Measurements from ENCODE around the gene YDJC.
"Not testable (repeated sequence)": the region's sequence is repeated elsewhere in the genome, so short reads cannot be mapped to it uniquely, and the experiment has no call there.

Gene YDJC

DNA sequence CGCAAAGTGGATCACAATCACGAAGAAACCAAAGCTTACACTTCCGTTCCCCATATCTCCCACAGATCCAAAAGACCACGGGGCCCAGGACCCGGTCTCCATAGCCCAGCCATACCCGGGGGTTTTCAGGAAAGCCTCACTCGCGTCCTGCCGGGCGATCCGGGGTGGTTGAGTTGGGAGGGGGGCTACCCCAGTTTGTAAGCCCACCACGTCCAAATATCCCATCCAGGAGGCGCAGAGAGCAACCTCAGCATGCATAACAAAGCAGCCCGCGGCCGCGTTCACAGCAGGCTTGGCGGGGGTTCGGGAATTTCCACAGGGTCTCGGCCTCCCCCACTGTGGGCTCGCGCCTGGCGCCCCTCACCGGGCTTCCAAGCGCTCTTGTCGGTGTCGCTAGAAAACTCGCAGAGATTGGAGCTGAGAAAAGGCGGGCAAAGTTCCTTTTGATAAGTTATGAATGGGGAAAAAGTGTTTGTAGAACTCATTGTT, 21.7 kb upstream of the YDJC start:
- DNase-seq (ENCODE audit: low spot score) = no peak

DNA sequence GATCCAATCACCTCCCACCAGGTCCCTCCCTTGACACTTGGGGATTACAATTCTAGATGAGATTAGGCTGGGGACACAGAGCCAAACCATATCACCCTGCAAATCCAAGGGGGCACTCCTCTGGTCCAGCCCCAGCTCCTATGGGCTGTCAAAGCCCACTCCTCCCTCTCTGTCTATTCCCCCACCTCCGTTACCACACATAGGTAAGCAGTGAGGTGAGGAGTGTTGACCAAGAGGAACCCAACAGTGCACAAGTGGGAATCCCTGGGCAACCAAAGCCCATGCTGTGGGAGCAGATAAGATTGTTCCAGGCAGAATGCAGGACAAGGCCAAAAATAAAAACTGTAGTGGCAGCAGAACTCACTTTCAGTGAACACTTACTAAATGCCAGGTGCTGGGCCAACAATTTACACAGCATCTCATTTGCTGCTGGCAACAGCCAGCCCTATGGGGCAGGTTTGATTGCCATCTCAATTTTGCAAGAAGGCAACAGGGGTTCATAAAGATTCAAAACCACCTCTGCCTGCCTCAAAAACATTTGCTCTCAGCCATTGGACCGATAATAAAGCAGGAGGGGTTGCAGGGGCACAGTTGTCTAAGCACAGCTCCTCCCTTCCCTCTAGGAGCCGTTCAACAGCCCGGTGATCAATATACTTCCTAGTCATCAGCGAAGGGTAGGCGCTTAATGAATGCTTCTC, 21.1 kb upstream of the YDJC start:
- no peak for DNase-seq (ENCODE audit: low spot score)

DNA sequence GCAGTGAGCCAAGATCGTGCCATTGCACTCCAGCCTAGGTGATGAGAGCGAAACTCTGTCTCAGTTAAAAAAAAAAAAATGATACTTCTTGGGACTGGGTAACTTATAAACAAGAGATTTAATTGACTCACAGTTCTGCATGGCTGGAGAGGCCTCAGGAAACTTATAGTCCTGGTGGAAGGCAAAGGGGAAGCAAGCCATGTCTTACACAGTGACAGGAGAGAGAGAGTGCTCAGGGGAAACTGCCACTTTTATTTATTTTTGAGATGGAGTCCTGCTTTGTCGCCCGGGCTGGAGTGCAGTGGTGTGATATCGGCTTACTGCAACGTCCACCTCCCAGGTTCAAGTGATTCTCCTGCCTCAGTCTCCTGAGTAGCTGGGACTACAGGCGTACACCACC, 20.5 kb upstream of the YDJC start:
- no peak for DNase-seq (ENCODE audit: low spot score)

DNA sequence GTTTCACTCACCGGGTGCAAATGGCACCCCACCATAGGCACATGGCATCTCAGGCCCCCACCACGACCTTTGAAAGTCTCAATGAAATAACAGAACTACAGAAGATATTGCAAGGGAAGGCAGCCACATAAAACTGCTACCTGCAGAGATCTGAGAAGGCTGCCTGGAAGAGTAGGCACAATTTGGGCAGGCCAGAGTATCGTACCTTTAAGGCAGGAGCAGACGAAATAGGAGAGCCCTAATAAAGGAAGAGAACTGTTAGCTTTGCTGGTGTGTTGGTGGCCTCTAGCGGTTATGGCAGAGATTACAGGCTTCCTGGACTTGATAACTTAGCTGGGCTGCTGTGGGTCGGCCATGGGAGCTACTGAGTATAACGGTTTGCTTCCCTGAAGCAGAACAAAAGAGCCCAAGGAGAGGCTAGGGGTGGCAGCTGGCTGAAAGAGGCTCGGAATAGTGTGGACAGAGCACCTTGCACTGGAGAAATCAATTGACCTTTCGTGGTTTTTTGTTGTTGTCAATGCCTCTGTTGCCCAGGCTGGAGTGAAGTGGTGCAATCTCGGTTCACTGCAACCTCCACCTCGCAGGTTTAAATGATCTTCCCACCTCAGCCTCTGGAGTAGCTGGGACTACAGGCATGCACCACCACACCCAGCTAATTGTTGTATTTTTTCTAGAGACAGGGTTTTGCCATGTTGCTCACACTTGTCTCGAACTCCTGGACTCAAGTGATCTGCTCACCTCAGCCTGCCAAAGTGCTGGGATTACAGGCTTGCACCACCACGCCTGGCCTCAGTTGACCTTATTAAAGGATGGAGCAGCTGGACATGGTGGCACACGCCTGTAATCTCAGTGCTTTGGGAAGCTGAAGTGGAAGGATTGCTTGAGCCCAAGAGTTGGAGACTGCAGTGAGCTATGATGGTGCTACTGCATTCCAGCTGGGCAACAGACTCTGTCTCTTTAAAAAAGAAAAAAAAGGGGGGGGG, 17.1 kb upstream of the YDJC start:
- peak; percentile 83 for DNase-seq (ENCODE audit: low spot score)

DNA sequence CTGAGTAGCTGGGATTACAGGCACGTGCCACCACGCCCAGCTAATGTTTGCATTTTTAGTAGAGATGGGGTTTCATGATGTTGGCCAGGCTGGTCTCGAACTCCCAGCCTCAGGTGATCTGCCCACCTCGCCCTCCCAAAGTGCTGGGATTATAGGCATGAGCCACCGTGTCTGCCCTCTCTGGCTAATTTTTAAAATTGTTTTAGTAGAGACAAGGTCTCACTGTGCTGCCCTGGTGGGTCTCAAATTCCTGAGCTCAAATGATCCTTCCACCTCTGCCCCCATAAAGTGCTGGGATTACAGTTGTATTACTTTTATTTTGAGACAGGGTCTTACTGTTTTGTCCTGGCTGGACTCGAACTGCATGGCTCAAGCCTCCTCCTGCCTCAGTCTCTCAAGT, 15.7 kb upstream of the YDJC start:
- DNase-seq (ENCODE audit: low spot score) = not testable (repeated sequence)

DNA sequence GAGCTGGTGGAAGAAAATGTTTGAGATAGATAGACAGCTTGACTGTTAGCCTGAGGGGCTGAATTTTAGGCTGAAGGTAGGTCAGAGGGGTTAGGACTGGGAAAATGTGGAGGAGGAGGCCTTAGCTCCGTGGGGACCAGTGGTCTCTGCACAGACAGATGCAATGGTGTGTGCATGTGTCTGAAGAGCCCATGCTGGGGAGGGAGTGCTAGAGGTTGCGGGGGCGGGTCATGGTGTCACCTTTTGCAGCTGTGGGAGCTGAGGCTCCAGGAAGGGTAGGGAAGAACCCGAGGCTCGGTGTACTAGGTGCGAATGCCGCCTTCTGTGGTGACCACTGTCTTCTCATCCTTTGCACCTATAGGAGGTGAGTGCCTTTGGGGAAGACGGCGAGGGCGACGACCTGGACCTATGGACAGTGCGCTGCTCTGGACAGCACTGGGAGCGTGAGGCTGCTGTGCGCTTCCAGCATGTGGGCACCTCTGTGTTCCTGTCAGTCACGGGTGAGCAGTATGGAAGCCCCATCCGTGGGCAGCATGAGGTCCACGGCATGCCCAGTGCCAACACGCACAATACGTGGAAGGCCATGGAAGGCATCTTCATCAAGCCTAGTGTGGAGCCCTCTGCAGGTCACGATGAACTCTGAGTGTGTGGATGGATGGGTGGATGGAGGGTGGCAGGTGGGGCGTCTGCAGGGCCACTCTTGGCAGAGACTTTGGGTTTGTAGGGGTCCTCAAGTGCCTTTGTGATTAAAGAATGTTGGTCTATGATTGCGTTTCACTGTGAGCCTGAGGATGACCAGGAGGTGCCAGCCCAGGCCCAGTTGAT, 13.9 kb upstream of the YDJC start:
- no peak for DNase-seq (ENCODE audit: low spot score)

DNA sequence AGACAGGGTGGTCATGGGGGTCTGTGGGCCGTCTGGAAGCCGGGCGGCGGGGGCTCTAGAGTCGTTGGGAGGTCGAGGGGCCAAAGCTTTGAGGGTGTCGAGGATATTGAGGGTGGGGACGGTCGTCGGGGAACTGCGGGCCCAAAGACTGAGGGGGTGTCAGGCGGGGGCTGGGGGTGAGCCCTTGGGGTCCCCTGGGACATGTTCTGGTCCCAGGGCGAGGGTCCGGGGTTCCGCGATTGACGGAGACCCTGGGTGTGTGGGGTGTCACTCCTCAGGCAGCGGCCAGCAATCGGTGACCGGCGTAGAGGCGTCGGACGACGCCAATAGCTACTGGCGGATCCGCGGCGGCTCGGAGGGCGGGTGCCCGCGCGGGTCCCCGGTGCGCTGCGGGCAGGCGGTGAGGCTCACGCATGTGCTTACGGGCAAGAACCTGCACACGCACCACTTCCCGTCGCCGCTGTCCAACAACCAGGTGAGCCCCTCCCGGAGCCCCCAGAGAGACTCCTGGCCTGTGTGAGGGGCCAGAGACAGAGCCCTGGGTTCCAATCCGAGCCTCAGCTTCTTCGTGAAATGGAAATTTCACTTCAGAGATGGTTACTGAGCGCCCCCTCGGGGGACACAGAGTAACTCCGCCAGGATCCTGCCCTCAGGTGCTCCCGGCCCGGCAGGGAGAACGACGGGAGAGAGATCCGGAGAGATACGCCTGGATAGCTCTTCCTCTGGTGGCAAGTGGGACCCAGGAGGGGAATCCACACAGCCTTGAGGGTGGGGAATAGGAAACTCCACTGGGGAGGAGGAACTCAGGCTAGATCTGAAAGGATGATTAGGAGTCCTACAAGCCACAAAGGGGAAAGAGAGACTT, 13.0 kb upstream of the YDJC start:
- DNase-seq (ENCODE audit: low spot score) = peak; percentile 53

DNA sequence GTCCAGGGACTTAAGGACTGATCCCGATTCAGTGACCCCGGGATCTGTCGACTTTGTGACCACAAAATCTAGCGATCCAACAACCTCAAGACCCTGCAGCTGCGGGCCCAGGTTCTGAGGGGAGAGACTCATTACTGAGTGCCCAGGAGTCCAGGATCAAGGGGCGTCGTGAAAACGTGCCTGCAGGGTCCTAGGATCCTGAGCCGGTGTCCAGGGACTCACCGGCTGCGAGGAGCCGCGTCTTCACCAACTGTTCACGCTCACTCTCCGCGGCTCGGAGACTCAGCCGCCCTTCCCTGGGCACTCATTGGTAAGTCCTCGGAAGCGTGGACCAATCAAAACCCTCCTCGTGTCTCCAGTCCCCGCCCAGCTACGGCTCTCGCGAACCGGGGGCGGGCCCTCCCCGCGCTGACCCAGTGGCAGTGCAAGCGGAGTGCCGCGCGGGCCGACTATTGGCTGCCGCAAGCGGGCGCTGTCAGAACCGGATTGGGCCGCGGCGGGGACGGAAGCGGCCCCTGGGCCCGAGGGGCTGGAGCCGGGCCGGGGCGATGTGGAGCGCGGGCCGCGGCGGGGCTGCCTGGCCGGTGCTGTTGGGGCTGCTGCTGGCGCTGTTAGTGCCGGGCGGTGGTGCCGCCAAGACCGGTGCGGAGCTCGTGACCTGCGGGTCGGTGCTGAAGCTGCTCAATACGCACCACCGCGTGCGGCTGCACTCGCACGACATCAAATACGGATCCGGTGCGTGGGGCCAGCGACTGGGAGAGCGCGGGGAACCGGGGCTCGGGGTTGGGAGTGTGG, 12.2 kb upstream of the YDJC start, which contains the start of gene SDF2L1:
Gene SDF2L1 (plus strand): TSS at position 514 of the 795 bp plus-strand sequence. CDS start 35 bp downstream, at position 549.
- peak; percentile 99 for DNase-seq (ENCODE audit: low spot score)

DNA sequence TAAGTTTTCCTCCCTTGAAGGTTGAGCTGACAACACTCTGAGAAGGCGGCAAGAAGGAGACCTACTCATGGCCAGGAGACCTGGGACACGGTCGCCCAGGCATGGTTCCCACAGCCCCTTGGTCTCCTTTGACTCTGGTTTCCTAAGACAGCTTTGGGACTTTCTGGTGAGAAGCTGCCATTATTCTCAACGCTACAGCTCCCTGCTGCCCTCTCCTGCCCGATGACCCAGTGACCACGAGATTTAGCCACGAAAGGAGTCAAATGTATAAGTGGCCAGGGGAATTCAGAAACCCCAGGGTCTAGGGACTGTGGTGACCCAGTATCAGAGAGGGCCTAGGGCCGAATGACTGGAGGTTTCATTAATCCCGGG, 11.6 kb upstream of the YDJC start:
- DNase-seq (ENCODE audit: low spot score) = no peak

DNA sequence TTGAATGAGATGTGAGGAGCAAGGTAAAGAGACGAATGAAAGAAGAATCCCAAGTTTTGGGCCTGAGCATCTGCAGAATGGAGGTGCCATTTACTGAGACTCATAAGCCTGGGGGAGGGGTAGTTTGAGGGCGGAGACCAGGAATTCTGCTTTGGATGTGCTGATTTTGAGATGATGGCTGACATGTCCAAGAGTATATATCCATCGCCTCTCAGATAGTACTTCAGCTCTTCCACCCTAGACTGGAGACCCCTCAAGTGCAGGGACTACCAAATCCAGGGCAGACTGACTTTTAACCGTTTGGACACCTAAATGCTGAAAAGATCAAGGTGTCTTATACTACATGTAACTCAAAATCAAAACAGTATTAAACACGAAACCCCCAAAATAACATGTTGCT, 11.0 kb upstream of the YDJC start:
- DNase-seq (ENCODE audit: low spot score) = no peak

DNA sequence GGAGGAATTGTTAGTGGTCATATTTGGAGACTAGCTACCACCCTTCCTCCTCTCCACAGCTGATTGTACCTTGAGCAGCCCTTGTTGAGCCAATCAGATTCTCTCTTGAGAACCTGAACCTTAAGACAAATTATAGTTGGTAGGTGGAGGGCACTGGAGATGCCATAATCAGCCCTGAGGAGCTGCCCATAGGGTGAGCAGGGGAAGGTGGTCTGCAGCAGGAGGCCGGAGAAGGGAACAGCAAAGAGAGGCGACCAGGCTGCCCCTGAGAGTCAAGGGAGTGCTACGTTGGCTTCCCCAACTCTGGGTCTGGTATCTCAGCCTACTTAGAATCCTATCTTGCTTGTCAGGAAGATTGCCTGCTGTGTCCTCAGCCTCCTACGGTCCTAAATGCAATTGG, 9.5 kb upstream of the YDJC start:
- DNase-seq (ENCODE audit: low spot score) = no peak

DNA sequence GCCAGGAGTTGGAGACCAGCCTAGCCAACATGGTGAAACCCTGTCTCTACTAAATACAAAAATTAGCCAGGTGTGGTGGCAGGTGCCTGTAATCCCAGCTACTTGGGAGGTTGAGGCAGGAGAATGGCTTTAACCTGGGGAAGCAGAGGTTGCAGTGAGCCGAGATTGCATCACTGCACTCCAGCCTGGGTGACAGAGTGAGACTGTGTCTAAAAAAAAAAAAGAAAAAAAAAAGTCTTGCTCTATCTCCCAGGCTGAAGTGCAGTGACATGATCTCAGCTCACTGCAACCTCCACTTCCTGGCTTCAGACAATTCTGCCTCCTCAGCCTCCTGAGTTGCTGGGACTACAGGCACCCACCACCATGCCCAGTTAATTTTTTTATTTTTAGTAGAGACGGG, 7.6 kb upstream of the YDJC start:
- not testable (repeated sequence) for DNase-seq (ENCODE audit: low spot score)

DNA sequence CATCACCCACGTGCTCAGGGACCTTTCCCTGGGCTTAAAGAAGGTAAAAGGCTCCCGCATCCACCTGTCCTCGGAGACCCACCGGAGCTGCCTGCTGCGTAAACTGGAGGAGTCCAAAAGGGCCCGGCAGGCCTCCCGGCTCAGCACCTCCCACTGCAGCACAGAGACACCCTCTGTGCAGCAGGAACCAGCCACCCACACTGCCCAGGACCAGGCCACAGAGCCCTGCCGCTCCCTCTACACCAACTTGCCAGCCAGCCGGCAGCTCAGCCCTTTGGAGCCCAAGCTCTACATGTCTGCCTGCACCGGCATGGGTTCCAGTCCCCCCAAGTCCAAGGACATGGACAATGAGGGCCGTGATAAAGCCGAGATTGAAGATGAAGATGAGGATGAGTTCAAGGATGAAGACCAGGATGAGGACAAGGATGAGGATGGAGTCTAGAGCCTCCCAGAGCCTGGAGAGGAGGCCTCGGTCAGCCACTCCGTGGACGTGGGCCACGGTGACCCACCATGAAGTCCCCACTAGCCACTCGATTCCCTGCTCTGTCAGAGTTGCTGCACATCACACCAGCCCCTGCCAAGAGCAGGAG, 6.9 kb upstream of the YDJC start:
- DNase-seq (ENCODE audit: low spot score) = no peak

DNA sequence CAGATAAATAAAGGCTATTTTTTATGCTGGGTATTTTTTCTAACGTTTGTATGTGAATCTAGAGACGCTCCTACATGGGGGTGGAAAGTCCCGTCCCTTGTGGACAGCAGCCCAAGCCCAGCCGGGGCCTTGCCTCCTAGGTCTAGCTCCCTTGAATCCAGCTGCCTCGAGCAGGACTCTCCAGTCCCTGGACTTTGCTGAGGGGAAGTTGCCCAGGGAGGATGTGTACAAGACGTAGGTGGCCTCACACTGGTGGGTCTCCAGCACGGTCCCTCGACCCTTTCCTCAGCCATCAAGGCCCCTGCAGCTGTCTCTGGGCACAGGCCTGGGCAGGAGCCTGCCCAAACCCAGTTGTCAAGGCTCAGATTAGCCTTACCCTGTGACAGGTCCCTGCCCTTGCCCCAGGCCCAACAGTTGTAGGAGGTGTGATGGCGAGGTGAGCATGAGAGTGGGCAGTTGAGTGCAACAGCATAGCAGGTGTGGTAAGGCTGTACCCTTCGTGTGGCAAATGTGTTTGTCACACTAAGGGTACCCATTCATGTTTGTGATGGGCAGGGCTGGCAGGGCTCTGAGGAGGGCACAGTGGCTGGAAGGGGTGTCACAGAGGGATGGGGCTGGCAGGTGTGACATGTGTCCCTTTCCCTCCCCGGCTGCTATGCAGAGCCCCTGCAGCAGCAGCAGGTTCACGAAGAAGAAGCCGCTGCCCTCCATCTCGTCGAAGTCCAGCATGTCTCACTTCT, 6.1 kb upstream of the YDJC start:
- no peak for DNase-seq (ENCODE audit: low spot score)

DNA sequence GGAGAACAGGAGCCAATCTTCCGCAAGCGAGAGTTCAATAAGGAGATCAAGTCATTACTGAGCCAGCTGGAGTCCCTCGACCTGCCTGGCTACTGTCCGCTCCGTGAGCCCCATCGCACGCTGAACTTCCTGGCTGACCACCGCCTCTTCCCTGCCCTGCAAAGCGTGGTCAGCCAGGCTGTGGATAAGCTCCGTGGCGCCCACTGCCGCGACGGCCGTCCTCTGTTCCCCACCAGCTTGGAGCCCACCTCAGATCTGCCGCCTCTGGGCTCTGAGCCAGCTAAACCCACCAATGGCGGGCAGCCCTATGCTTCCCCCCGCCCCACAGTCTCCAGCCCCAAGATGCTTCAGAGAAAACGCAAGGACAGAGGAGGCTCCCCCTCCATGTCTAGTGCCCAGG, 5.0 kb upstream of the YDJC start:
- DNase-seq (ENCODE audit: low spot score) = no peak

DNA sequence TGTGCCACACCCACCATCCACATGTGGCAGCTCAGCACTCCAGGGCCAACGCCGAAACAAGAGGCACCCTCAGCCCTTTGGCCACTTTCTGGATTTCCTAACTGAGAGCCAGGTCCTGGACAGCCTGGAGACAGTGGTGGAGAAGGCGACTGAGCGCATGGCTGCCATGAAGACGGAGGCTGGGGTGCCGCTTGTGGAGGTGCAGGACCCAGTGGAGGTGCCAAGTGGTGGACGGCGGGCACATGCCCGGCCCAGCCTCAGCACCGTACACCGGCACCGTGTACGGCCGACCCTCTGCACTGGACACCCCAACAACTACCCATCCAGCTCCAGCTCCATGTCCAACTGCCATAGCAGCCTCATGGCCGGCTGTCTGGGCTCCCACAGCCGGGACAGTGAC, 4.3 kb upstream of the YDJC start:
- DNase-seq (ENCODE audit: low spot score) = no peak

DNA sequence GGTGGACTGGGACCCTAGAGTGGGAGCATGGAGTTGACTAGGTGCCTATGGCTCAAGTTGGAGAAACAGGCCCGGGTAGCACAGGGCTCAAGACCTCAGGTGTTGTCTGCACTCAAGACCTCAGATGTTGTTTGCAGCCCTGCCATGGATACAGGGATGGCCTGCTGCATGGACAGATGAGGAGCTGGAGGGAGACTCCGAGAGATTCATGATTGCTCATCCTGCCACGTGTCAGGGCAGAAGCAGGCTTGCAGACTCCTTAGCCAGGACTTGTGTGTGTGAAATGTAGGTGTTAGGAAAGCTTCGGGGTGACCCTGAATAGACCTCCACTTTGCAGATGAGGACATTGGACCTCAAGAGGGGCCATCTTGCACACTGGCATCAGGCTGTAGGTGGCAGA, 3.7 kb upstream of the YDJC start:
- no peak for DNase-seq (ENCODE audit: low spot score)

DNA sequence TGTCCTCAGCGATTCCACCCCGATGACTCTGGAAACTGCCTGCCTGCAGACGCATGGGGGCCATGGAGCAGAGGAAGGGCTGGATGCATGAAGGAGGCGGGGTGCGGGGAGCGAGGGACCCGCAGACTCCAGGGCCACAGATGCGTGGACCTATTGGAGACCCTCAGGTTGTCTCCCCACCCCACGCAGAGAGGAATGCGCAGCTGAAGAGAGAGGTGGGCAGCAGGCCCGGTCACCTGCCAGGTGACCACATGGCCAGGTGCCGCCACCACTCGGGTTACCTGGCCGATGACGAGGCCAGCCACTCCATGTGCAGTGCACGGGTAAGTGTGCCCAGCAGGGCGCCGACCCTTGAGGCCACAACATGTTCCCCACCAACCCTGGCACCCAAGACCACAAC, 3.1 kb upstream of the YDJC start:
- no peak for DNase-seq (ENCODE audit: low spot score)

DNA sequence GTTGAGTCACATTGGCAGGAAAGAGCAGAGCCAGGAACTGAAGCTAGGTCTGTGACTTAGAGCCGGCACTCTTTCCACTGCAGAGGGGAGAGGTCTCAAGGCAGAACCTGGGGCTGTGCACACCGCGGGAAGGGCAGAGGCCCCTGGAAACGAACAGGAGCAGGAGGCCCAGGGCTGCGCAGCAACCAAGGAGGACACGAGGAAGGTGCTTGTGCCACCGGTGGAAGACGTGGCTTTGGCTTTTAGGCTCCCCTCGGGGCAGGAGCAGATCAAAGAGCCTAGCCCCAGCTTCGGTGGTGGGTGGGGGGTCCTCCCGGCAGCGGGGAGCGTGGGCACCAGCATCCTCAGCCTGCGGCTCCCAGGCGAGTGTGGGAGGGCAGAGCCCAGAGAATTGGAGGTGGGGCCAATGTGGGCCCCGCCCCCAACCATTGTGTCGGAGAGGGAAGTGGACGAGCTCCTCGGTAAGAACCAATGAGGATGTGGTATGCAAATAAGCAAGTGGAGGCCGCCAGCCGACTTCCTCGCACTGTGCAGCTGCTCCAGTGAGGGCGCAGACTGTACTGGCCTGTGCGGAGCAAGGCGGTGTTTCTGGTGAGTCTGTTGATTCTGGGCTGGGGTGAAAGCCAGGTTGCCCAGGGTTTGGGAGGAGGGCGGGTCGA, 2.5 kb upstream of the YDJC start, which contains the start of gene CCDC116:
Gene CCDC116 (plus strand): TSS at position 524 of the 659 bp plus-strand sequence. CDS start 422 bp downstream, outside the sequence.
- peak; percentile 64 for DNase-seq (ENCODE audit: low spot score)
